Left lung (tissue), 10 donors: ENCODE results near the gene ING3. TPM values are rescaled to one million over a fixed set of nuclear protein-coding genes. Genes with fewer than 3 reads are reported as not detected.

Source experiments
- ATAC-seq: fragments of 200-7000 bp; cut with Tn5 transposase; one replicate; pipeline ENCODE4 v1.9.1; 2020; ENCODE audit warnings: moderate library complexity
- DNase-seq, 4 donors: peaks; one replicate each; pipeline ENCODE4 v3.0.0-alpha.2; 2013 to 2020
- H3K27ac ChIP-seq, 2 donors: fragments of 200-600 bp; sonication (generic) in 1 of 2; one replicate each; pipeline versions ENCODE4 v1.5.0 to v1.8.0; 2020 to 2021
- H3K27me3 ChIP-seq, 2 donors: fragments of 200-600 bp; sonication (generic) in 1 of 2; one replicate each; pipeline versions ENCODE4 v1.5.0 to v1.8.0; 2020 to 2021
- H3K36me3 ChIP-seq, 2 donors: fragments of 200-600 bp; sonication (generic) in 1 of 2; one replicate each; pipeline versions ENCODE4 v1.5.0 to v1.8.0; 2020 to 2021
- H3K4me1 ChIP-seq, 2 donors: fragments of 200-600 bp; one replicate each; pipeline ENCODE4 v1.8.0; 2021
- H3K4me3 ChIP-seq, 2 donors: fragments of 200-600 bp; sonication (generic) in 1 of 2; one replicate each; pipeline versions ENCODE4 v1.5.0 to v1.8.0; 2020 to 2021; ENCODE audit warnings: mild to moderate bottlenecking in 1 of 2
- H3K9me3 ChIP-seq, 2 donors: fragments of 200-600 bp; sonication (generic) in 1 of 2; one replicate each; pipeline versions ENCODE4 v1.5.0 to v1.8.0; 2020 to 2021
- CTCF ChIP-seq, 2 donors: fragments of 200-600 bp; sonication (generic) in 1 of 2; IDR thresholded peaks; one replicate each; pipeline versions ENCODE4 v1.5.0 to v1.8.0; 2021; ENCODE audit warnings: antibody characterized with exemption in 2 of 2
- intact Hi-C, 2 donors: fragments of 100-400 bp; cut with DNase I; formaldehyde crosslinking; loops; one replicate each; pipeline versions ENCODE4 v1.11.2 to v1.14.2; 2022
- polyA plus RNA-seq, 6 donors: library from polyadenylated mRNA; unstranded; fragments of 120-200 nt; gene quantifications; one replicate each; pipeline ENCODE4 v1.2.1, GENCODE V29; 2013; ENCODE audit not compliant: insufficient read length in 6 of 6
- total RNA-seq, 2 donors: library from RNA; stranded (reverse); fragmentation: NEBNext Ultra II Directional; extraction: Animal tissue kit (Norgen Biotek cat#: 25700); gene quantifications; one replicate each; pipeline ENCODE4 v1.2.1, GENCODE V29; 2021
- donor health status: DM: no; HTN: yes; CAD: no.
- donor health status: DM: no; HTN: no; CAD: no.

ING3 gene
- total and polyA plus RNA-seq, 8 donors, result 13.1 to 40.6 (median 34.5) TPM

- ATAC-seq (peak; percentile 49), DNase-seq (peak in 1 of 4 donors; percentile 48)
- Histone ChIP-seq H3K4me3 (no peak overlapping the region), H3K27me3 (no peaks in the 10 kb centered on the region), H3K27ac (peak overlapping the region; percentile 51 to 68), H3K4me1 (peaks cover 0 to 52% of the 10 kb centered on the region in 2 donors), H3K36me3 (no peaks in the 10 kb centered on the region), H3K9me3 (no peaks in the 10 kb centered on the region)
- intact Hi-C loops, result no loop called here
- TF ChIP-seq CTCF (IDR thresholded peaks at IDR 0.05), result no peak
Observed at GRCh38 chr7:121020249-121020988, 69.8 kb downstream of the ING3 start.

GRCh38 chr7:121020989-121021969, 70.7 kb downstream of the ING3 start:
- intact Hi-C loops, result no loop called here
- Histone ChIP-seq H3K36me3 (no peaks in the 10 kb centered on the region), H3K27ac (peak overlapping the region; percentile 23 to 51), H3K4me1 (peaks cover 0 to 52% of the 10 kb centered on the region in 2 donors), H3K27me3 (no peaks in the 10 kb centered on the region), H3K4me3 (no peak overlapping the region), H3K9me3 (no peaks in the 10 kb centered on the region)
- ATAC-seq, result no peak
- DNase-seq, result no peak
- TF ChIP-seq CTCF (IDR thresholded peaks at IDR 0.05), result no peak

- Histone ChIP-seq H3K36me3 (no peaks in the 10 kb centered on the region), H3K4me3 (no peak overlapping the region), H3K4me1 (peaks cover 0 to 46% of the 10 kb centered on the region in 2 donors), H3K27me3 (no peaks in the 10 kb centered on the region), H3K9me3 (no peaks in the 10 kb centered on the region), H3K27ac (peak overlapping the region; percentile 16 to 40)
- no peak for DNase-seq
- ATAC-seq, result peak; percentile 33
- intact Hi-C loops, result no loop called here
- TF ChIP-seq CTCF (IDR thresholded peaks at IDR 0.05), result no peak
Observed at GRCh38 chr7:121023194-121023593, 72.6 kb downstream of the ING3 start.

- no peaks in the 10 kb centered on the region for H3K36me3 ChIP-seq
- no peaks in the 10 kb centered on the region for H3K27me3 ChIP-seq
- TF ChIP-seq CTCF (IDR thresholded peaks at IDR 0.05), result no peak
- DNase-seq, result no peak
- peak overlapping the region; percentile 16 to 40 for H3K27ac ChIP-seq
- H3K4me1 ChIP-seq, result peaks cover 0 to 42% of the 10 kb centered on the region in 2 donors
- ATAC-seq, result no peak
- H3K9me3 ChIP-seq, result no peaks in the 10 kb centered on the region
- intact Hi-C loops, result no loop called here
- H3K4me3 ChIP-seq, result no peak overlapping the region
Observed at GRCh38 chr7:121023683-121024511, 73.3 kb downstream of the ING3 start.
